ENCODE data around the gene PRKCA.
"Not testable (repeated sequence)": the region's sequence is repeated elsewhere in the genome, so short reads cannot be mapped to it uniquely, and the experiment has no call there.

The PRKCA gene

GRCh38 chr17:66704858-66705520 lies 402.6 kb downstream of the PRKCA start:
- DNase-seq = no peak

DNA sequence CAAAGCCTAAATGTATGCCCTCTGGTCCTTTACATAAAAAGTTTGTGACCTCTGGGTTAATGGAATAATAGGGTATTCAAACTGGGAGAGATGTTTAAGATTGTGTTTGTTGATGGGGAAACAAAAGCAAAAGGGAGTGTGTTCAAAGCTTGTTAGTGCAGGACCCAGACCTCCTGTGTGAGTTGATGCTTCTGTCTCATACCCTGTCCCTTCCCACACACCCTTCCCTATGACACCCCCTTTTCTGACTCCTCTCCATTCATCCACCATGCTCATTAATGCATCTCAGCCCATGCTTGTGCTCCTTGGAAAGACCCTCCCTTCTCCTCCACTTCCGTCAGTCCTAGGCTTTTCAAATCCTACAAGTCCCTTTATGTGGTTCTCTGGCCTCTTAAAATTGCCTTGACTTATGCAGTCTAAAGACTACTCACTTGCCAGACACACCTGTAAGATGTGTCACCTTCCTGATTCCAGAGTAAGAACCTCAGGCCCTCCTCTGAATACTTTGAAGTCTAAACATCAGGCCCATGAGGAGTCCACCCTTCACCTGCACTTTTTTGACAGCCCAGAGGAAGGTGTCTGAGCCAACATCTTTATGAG lies 404.5 kb downstream of the PRKCA start:
- no peak for DNase-seq

DNA sequence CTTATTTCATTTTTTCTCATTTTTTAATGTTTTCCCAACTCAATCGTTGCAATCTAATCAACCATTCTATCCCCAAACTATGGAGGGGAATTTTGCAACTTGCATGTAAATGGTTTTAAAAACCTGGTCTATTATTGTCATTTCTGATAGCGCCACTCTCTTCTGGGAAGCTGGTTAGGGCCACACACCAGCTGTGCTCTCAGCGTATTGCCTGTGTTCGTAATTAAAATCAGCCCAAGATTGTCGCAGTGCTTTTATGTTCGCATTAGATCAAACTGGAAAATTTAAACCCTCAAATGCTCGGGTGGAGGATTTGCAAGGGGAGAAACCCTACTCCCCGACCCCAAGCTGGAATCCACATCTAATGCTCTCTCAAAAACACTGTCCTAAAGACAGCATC lies 409.0 kb downstream of the PRKCA start:
- no peak for DNase-seq

DNA sequence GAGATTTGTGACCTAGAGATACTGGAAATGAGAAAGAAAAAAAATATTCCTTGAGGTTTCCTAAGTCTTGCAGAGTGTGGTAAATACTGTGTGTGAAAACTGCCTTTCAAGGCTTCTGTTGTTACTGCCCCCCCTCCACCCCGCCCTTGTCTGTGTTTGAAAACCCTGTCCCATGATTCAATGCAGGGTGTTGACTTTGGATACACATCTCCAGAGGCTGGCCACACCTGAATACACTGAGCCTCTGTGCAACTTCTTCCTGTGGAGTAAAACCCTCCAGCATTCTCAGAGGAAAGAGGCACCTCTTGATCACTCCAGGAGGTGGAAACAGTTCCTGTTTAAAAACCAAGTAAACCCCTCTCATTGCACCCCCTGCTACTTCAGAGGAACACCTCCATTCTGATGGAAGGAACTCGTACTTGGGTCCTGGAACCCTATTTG lies 409.5 kb downstream of the PRKCA start:
- no peak for DNase-seq

- DNase-seq = no peak
Observed at GRCh38 chr17:66712453-66712852, 410.0 kb downstream of the PRKCA start.

- DNase-seq = not testable (repeated sequence)
Observed at GRCh38 chr17:66713021-66713532, 410.7 kb downstream of the PRKCA start.

GRCh38 chr17:66713533-66714042 lies 411.2 kb downstream of the PRKCA start:
- DNase-seq = no peak

DNA sequence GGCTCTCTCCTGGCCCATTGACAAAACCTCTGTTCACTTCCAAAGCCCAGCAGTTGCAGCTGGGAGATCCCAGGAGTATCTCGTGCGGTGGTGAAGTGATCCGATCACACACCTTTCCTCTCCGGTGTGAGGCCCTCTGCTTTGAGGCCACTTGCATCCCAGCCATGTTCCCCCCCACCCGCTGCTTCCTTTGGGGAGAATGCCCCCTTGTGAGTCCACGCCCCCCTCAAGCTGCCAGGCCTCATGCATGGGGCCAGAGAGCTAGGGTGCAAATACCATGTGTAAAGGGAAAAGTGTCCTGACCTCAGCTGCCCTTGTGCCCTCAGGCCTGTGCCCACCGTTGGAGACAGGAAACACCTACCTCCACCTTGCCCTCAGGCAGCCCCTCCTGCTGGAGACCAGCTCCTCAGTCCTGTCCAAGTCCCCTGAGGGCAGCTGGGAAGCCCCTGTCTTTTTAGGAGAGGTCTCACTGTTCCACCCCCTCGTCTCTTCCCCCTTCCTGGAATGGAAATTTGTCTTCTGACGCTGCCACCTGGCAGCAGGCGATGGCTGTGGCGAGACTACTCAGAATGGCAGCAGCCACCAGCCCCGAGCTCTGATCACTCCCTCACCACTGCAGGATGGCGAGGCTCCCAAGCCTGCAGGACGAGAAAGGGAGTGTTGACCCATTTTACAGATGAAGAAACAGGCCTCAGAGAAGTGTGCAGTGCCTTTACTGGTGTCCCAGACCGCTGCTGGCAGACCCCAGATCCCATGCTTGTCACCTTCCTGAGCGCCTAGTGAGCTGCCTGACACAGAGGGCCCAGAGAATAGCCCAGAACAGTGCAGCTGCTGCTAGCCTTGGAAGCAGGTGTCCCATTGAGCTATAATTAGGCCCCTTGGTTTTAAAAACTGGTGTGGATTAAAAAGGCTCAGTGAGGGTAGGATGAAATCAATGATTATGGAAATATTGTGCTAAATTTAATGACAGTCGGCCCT lies 411.9 kb downstream of the PRKCA start:
- DNase-seq = no peak

- no peak for DNase-seq
Observed at GRCh38 chr17:66715076-66715675, 412.8 kb downstream of the PRKCA start.

DNA sequence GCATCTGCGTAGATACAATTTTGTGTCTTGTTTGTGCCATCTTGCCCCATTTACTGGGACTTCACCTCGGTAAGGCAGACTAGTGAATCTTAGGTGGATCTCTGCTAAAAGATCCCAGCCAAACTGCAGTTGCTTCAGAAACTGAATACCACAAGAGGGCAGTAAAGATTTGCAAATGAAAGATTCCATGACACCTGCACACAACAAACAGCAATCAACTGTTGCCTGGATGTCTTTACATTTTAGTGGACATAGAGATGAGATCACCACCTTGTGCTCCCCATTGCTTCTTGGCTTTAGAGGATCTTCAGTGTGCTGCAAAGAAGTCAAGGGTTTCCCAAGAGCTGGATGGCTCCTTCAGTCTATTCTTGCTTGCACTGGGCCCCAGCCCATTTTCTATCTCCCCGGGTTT lies 413.3 kb downstream of the PRKCA start:
- DNase-seq = no peak

GRCh38 chr17:66716236-66717026 lies 414.0 kb downstream of the PRKCA start:
- DNase-seq = no peak

DNA sequence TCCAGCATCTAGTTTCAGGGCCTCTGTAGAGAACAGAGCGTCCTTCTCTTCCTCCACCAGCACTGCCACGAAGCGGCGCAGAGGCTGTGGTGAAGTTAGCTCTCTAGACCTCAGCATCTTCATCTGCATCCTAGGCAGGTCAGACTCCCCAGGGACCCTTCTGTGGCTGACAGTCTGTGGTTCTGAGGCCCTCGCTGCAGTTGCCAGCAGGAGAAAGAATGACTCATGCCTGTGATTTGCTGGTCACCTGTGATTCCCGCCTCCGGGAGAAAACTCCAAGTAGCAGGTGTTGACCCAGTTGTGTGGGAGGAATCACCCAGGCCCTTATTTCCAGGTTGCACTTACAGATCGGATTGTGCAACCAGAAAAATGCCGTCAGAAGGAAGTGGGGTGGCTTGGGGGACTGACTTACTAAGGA lies 415.2 kb downstream of the PRKCA start:
- no peak for DNase-seq

GRCh38 chr17:66720027-66720426 lies 417.6 kb downstream of the PRKCA start:
- DNase-seq = no peak

DNA sequence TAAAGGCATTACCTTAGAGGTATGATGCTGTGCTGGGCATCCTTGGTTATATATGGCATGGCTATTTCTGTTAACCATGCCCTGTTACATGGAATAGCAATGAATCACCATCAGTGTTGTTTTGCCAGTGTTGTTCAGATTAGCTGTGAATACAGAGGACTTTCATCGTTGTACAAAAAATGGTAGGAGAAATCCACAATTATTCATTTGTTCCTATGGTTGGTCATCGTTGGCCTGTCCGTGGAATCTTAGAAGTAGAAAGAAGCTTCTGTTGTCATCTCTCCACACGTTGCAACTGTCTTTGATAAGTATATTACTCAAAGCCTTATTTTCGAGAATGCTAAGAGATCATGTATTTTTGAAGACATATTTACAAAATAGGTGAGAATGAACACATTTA lies 418.2 kb downstream of the PRKCA start:
- DNase-seq = no peak

- no peak for DNase-seq
Observed at GRCh38 chr17:66722341-66722740, 419.9 kb downstream of the PRKCA start.

- no peak for DNase-seq
Observed at GRCh38 chr17:66724581-66725341, 422.3 kb downstream of the PRKCA start.

- not testable (repeated sequence) for DNase-seq
Observed at GRCh38 chr17:66725438-66725837, 423.0 kb downstream of the PRKCA start.

- DNase-seq = no peak
Observed at GRCh38 chr17:66725956-66726355, 423.5 kb downstream of the PRKCA start.

DNA sequence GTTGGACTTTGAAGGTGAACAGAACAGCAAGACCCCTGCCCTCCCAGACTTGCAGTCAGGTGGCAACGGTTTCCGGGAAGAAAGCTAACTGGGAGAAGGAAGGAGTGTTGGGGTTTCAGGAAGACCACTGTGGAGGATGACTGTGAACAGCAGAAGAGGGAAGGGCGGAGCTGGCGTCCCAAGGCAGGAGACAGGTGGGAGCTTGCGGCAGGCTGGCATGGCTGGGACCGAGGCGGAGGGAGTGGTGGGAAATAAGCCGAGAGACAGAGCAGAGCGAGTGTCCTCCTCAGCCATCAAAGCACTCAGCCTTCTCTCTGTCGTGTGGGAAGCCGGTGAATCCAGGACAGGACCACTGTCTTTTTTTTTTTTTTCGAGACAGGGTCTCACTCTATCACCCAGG lies 424.0 kb downstream of the PRKCA start:
- DNase-seq = no peak

DNA sequence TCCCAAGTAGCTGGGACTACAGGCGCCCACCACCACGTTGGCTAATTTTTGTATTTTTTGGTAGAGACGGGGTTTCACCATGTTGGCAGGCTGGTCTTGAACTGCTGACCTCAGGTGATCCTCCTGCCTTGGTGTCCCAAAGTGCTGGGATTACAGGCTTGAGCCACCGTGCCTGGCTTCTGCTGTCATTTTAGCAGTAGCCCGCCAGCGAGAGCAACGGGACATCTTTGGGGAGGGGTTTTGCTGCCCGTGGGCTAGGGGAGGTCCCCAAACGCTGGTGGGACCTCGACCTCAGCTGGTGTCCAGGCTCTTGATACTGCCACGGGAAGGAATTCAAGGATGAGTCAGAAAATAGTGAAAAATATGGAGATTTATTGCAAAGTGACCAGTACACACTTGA lies 424.4 kb downstream of the PRKCA start:
- no peak for DNase-seq
